HCT116 (cell line): ENCODE measurements around the gene UNKL.

Experiments
- CTCF ChIP-seq, 3 experiments: fragments of 200-600 bp in 1 of 3; sonication (generic) in 1 of 3; IDR thresholded peaks in 2 of 3; conservative IDR thresholded peaks in 1 of 3; 2 replicates each; pipeline ENCODE4 v1.5.1; 2012 to 2017; ENCODE audit warnings: low read depth in 2 of 3, low read length in 2 of 3, antibody characterized with exemption in 1 of 3, borderline replicate concordance in 1 of 3, control low read depth in 1 of 3, mild to moderate bottlenecking in 1 of 3, mixed read lengths in 1 of 3, mixed run types in 1 of 3, moderate library complexity in 1 of 3; ENCODE audit not compliant: insufficient read depth in 1 of 3
- EZH2 ChIP-seq: fragments of 200-600 bp; sonication (generic); IDR thresholded peaks from 2 replicates; pipeline ENCODE4 v1.6.1; 2017; ENCODE audit warnings: antibody characterized with exemption, mixed run types
- EZH2phosphoT487 ChIP-seq: fragments of 200-600 bp; IDR thresholded peaks from 2 replicates; pipeline ENCODE4 v1.6.1; 2018; ENCODE audit warnings: antibody characterized with exemption, borderline replicate concordance

GRCh38 chr16:1439058-1439698 is 24.7 kb upstream of the UNKL start:
- TF ChIP-seq EZH2 (no peak), CTCF (IDR thresholded peaks at IDR 0.05 in 2 of 3, conservative IDR thresholded peaks at IDR 0.05 in 1 of 3; ENCODE audit: borderline replicate concordance in 1 of 3, insufficient read depth in 1 of 3, low read depth in 2 of 3, low read length in 2 of 3) (no peak), EZH2phosphoT487 (no peak)
